GM18505 (cell line): ENCODE results near the gene CTNND2.

Source experiments
- ATAC-seq: cut with Tn5 transposase; IDR thresholded peaks from one replicate; pipeline ENCODE4 v1.9.1; 2021; ENCODE audit not compliant: unreplicated experiment
- POLR2A ChIP-seq: IDR thresholded peaks from 4 replicates; pipeline ENCODE4 v1.6.1; 2011; ENCODE audit warnings: borderline replicate concordance; ENCODE audit not compliant: insufficient read depth, insufficient read length; ENCODE audit errors: extremely low read depth

CTNND2 gene

DNA sequence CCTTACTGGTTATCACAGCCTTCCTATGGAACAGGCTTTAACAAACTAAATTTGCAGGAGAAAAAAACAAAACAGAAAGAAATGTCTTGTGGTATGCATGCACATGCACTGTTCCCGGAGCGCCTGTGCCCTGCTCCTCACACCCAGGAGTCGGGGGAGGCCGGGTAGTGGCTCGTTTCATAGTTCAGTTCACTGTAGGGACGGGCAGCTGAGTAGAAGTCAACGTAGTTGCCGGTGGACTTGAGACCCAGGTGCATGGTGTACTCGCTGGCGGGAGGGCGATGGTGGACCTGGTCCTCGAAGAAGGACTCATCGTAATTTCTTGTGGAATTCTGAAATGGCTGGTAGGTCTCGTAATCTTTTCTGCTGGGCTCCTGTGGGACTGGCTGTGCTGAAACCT lies 930.9 kb downstream of the CTNND2 start:
- TF ChIP-seq POLR2A, result no peak
- no peak for ATAC-seq

DNA sequence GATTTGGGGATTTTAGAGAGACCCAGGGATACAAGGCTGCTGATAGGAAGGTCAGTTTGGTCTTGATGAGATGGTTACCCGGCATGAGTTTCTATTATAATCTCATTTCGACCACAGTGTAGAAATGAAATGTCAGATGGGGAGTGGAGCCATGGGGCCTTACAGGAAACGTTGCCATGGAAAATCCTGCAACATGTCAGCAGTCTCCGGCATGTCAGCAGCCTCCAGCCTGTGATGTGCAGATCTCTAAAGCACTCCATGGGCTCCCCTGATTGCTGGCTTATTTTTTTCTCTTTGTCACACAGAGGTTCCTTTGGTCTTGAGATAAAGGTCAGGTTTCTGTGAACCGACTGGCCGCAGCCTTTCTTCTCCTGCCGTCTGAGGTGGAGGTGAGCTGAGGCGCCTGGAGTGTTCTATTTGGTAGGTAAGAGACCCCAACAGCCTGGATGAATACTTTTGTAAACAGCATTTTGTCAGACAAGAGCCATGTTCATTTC lies 934.5 kb downstream of the CTNND2 start:
- no peak for TF ChIP-seq POLR2A
- ATAC-seq, result no peak

DNA sequence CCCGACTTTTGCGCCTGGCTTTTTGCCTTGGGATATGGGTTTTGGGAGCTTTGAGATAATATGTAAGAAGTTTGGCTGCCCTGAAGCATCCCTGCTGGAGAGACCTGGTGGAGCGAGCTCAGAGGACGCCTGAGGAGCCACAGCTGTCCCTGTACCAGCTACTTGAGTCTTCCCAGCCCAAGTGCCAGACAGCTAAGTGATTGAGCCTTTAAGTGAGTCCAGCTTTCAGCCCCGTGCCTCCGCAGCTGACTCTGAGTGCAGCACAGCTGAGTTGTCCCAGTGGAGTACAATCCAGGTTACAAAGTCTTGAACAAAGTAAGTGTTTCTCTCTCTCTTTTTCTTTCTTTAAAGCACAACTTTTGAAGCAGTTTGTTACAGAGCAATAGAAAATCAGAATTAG lies 939.4 kb downstream of the CTNND2 start:
- no peak for ATAC-seq
- no peak for TF ChIP-seq POLR2A

DNA sequence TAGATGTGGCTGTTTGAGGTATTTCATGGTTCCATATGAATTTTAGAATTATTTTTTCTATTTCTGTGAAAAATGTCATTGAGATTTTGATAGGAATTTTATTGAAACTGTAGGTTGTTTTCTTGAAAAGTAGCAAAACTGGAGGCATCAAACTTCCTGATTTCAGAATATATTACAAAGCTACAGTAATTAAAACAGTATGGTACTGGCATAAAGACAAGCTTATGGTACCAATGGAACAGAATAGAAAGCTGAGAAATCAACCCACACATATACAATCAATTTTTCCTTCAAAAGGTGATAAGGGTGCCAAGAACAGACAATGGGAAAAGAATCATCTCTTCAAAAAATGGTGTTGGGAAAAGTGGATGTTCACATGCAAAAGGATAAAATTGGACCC lies 945.5 kb downstream of the CTNND2 start:
- no peak for TF ChIP-seq POLR2A
- no peak for ATAC-seq

DNA sequence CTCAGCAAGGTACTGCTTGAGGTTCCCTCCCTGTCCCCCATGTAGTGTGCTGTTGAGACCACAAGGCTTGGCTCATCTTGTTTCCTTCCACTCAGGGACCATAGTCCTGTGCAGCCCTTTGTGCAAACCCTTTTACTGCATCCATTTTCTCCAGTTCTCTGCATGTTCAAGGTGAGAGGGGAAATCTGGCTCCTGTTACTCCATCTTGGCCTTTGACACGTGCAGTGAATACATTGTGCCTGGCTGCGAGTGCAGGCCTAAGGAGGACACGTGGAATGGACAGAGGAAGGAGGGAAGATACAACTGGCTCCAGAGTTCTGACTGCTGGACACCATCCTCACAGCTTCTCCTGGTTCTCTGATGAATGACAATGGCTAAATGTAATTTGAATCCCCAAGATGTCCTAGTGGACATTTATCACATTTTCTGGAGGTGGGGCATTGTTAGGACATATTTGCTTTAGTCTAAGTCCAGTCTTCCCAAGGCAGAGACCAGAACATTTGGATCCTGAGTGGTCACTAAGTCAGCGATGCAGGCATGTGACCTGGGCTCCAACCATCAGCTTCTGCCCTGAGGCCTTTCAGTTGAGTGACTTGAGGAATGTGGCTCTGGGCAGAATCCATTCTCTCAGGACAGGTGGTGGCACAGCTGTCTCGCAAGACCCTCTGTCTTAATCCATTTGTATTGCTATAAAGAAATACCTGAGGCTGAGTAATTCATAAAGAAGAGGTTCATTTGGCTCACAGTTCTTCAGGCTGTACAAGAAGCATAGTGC lies 954.2 kb downstream of the CTNND2 start:
- no peak for TF ChIP-seq POLR2A
- no peak for ATAC-seq

DNA sequence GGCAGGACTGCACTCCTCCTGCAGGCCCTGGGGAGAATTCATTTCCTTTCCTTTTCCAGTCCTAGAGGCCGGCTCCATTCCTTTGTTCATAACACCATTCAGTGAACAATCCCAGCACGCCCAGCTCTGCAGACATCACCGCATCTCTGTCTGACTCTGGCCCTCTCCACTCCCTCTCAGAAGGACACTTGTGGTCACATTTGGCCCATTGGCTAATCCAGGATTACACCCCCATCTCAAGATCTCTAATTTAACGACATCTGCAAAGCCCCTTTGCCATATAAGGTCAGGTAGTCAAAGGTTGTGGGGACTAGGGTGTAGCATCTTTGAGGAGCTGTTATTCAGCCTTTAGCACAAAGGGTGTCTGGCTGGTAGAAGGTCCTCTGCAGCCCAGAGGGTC lies 958.2 kb downstream of the CTNND2 start:
- TF ChIP-seq POLR2A, result no peak
- no peak for ATAC-seq

DNA sequence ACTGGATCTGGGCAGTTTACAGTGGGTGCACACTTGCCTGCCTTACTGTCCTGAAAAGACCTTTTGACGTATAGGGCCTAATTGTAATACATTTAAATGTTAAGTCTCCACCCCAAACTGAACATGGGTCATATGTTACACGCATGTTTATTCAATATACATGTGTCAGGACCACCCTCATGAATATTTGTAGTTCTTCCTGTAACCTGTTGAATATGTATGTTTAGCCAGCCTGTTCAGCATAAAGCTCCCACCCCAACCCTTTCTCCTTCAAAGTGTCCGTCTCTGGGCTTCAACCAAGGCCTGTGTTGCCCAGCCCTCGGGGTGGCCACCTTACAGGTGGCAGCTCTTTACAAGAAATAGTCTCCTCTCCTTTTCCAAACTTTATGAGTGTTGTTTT lies 962.3 kb downstream of the CTNND2 start:
- no peak for TF ChIP-seq POLR2A
- no peak for ATAC-seq

DNA sequence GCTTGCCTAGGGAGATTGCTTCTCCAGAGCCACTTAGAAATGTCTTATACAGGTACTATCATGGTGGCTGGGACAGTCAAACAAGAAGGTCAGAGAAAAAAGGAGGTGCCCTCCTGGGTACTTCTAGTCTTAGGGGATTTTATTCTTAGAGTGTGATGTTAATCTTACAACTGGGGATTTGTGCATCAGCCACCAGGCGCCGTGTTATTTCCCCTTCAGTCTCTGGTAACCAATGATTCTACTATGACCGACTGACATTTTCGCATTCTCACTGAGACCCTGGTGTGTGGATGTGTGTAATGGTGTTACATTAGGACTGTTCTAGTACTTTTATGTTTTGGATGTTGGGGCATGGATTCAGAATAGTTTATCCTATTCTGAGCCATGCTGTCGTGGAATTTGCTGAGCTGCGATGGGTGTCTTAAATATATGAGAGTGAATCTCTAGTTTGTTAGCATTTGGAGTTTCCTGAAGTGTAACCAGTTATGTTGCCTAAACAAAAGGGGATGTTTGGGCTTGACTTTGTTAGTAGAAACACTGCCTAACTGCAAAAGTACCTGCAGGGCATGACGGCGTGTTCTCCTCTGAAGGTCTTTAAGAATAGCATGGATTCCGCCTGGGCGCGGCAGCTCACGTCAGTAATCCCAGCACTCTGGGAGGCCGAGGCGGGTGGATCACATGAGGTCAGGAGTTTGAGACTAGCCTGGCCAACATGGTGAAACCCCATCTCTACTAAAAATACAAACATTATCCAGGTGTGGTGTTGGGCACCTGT lies 968.0 kb downstream of the CTNND2 start:
- no peak for TF ChIP-seq POLR2A

DNA sequence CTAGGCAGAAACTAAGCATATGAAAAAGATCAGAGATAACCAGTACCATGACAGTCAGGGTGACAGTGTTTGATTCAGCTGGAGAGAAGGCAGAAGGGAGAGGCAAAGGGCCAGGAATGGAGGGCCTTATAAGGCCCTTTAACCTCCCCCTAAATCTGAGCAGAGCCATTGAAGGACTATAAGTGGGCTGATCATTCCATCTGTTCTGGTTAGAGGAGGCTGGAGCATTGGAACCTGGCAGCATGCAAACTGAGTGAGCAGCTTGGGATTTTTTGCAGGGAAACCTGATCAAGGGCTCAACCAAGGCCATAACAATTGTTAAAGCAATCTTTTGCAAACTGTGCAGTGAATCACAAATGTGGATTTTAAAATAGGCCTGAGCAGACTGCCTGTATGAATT lies 968.7 kb downstream of the CTNND2 start:
- no peak for ATAC-seq
- no peak for TF ChIP-seq POLR2A

More for the DNA sequence above, 968.0 kb downstream of the CTNND2 start:
- no peak for ATAC-seq

DNA sequence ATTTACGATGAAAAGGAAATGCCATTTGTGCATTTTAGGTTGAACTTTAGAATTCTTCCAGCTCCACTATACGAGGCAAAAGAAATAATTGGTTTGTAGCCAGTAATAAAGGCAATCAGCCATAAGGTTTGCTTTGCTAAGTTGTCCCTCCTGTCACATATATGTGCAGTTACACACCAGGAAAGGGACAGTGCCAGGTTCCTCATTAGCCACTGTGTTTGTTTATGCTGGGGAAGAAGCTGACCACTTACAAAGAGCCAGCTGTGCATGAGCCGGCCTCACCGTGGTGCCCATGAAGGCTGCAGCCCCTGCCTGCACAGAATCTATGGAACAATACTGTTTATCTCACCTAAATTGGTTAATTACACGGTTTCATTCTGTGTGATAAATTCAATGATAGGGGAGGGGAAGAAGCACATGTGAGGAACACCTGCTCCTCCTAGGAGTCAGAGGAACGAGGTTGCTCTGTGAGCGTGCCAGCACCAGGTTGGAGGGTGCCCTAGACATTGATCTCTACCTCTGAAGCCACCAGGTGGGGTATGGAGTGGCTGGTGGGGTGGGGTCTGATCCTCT lies 969.4 kb downstream of the CTNND2 start:
- TF ChIP-seq POLR2A, result no peak
- no peak for ATAC-seq

DNA sequence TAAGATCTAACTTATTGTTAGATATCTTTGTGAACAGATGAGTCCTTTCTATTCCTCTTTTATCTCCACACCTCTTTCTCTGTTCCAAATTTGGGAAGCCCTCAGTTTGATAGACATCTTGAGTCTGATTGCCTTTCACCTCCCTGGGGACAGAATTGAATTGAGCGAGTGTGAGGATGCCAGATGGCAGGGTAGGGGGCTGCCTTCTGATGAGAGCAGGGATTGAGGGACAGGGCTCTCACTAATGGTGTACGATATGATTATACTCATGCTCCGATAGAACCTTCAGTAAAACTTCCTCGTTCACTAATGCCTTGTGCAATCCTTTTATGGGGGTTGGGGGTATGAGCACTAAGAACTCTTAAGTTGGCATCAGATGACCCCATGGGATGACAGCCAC lies 971.1 kb downstream of the CTNND2 start:
- TF ChIP-seq POLR2A, result no peak
- ATAC-seq, result no peak

DNA sequence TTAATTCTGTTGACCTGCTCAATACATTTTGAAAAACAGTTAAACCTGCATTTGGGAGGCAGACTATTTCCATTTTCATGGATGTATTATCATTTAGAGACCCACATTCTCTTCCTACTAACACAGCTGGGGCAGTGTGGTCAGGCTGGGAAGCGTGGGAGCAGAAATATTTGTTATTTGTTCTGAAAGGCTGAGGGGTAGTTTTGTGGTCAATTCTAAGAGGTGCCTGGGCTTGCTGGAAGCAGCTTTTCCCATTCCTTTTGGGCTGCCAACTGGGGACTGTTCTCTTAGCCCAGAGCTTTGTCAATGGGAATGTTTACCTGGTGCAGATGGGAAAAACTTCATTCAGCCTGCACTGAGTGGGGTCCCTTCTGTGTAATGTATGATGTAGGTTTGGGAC lies 971.8 kb downstream of the CTNND2 start:
- no peak for ATAC-seq
- no peak for TF ChIP-seq POLR2A

DNA sequence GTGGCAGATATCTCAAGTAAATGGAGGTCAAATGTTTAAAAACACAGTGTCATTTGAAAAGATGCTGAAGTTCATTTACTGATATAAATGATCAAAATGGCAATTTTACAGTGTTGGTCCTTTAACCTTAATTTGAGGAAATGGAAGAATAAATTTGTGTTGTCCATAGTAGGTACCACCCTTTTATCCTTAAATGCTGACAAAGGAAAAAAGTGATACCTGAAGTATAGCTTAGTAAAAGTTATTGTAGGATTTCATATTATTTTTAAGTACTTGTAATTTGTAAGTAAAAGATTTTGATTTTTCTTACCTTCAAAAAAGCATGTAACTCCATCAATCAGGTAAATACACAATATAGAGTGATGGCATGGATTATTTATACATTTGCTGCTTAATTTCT lies 976.6 kb downstream of the CTNND2 start:
- no peak for ATAC-seq

More for the DNA sequence above, 976.6 kb downstream of the CTNND2 start:
- TF ChIP-seq POLR2A, result no peak
